Smooth muscle cell (in vitro differentiated cells): ENCODE data around the gene TIMP3. TPM values are rescaled to one million over a fixed set of nuclear protein-coding genes. Genes with fewer than 3 reads are reported as not detected.

ENCODE experiments used
- DNase-seq: peaks from one replicate; lab custom pipeline; 2025; ENCODE audit not compliant: unreplicated experiment; lab: John Stamatoyannopoulos, UW
- H2AFZ ChIP-seq: fragments of 200-600 bp; sonication (generic); 2 replicates; pipeline ENCODE4 v1.6.0; 2016; ENCODE audit warnings: antibody characterized with exemption, low read depth, mild to moderate bottlenecking
- H3F3A ChIP-seq: fragments of 200-600 bp; sonication (generic); 2 replicates; pipeline ENCODE4 v1.6.0; 2017; ENCODE audit warnings: antibody characterized with exemption, low read depth
- H3K27ac ChIP-seq: fragments of 200-600 bp; sonication (generic); 2 replicates; pipeline ENCODE4 v1.5.1; 2016; ENCODE audit warnings: low read depth, mild to moderate bottlenecking
- H3K27me3 ChIP-seq: fragments of 200-600 bp; sonication (generic); 2 replicates; pipeline ENCODE4 v1.6.1; 2016; ENCODE audit warnings: low read depth, mild to moderate bottlenecking
- H3K36me3 ChIP-seq: fragments of 200-600 bp; sonication (generic); 2 replicates; pipeline ENCODE4 v1.5.1; 2016; ENCODE audit warnings: low read depth
- H3K4me1 ChIP-seq: fragments of 200-600 bp; sonication (generic); 2 replicates; pipeline ENCODE4 v1.5.1; 2016; ENCODE audit warnings: low read depth
- H3K4me2 ChIP-seq: fragments of 200-600 bp; sonication (generic); 2 replicates; pipeline ENCODE4 v1.6.0; 2016; ENCODE audit warnings: mild to moderate bottlenecking
- H3K4me3 ChIP-seq: fragments of 200-600 bp; sonication (generic); 2 replicates; pipeline ENCODE4 v1.5.1; 2016; ENCODE audit warnings: mild to moderate bottlenecking
- H3K79me2 ChIP-seq: fragments of 200-600 bp; sonication (generic); 2 replicates; pipeline ENCODE4 v1.6.0; 2016; ENCODE audit warnings: low read depth, mild to moderate bottlenecking
- H3K9ac ChIP-seq: fragments of 200-600 bp; sonication (generic); 2 replicates; pipeline ENCODE4 v1.6.0; 2016; ENCODE audit warnings: low read depth
- H3K9me3 ChIP-seq: fragments of 200-600 bp; sonication (generic); replicated peaks from 2 replicates; pipeline ENCODE4 v1.5.1; 2016; ENCODE audit warnings: low read depth
- H4K20me1 ChIP-seq: fragments of 200-600 bp; sonication (generic); 2 replicates; pipeline ENCODE4 v1.6.0; 2016; ENCODE audit warnings: low read depth
- CTCF ChIP-seq: fragments of 200-600 bp; sonication (generic); IDR thresholded peaks from 2 replicates; pipeline ENCODE4 v1.5.1; 2017; ENCODE audit warnings: borderline replicate concordance, mild to moderate bottlenecking, antibody characterized with exemption; ENCODE audit not compliant: insufficient read depth, poor library complexity, severe bottlenecking
- WGBS: methylation state at CpG from one replicate; pipeline ENCODE4 v1.1.7; 2016; ENCODE audit warnings: low lambda C conversion rate; 5-methylcytosine and 5-hydroxymethylcytosine counted together
- polyA plus RNA-seq: library from polyadenylated mRNA; unstranded; fragments of >200 nt; fragmentation: Nextera tagmentation; extraction: Ambion mirVana; gene quantifications from 2 replicates; pipeline ENCODE4 v1.2.1, GENCODE V29; 2016
- total RNA-seq: library from RNA; depleted of rRNA; stranded (reverse); fragments of >200 nt; gene quantifications from 2 replicates; pipeline ENCODE4 v1.2.3, GENCODE V29; 2014

The TIMP3 gene
- total and polyA plus RNA-seq, 2 experiments from 2014 or later = 3,210 to 3,942 TPM

- H3K4me2 ChIP-seq = peak overlapping the region; percentile 41
- no peak for DNase-seq
- H3K27me3 ChIP-seq = no peaks in the 10 kb centered on the region
- TF ChIP-seq CTCF = peak; percentile 49
- H3K79me2 ChIP-seq = peaks cover 100% of the 10 kb centered on the region
- 73% methylated on average over 7 of the region's 7 CpGs for WGBS
- peaks cover 8% of the 10 kb centered on the region for H3K4me1 ChIP-seq
- no peaks in the 10 kb centered on the region for H3K9me3 ChIP-seq
- H3K27ac ChIP-seq = peak overlapping the region; percentile 84
- H3F3A ChIP-seq = peaks cover 97% of the 10 kb centered on the region
- no peak overlapping the region for H3K9ac ChIP-seq
- peaks cover 9% of the 10 kb centered on the region for H3K36me3 ChIP-seq
- H2AFZ ChIP-seq = no peak overlapping the region
- H3K4me3 ChIP-seq = no peak overlapping the region
- peaks cover 100% of the 10 kb centered on the region for H4K20me1 ChIP-seq
These were observed 35.0 kb downstream of the TIMP3 start for GRCh38 chr22:32836280-32837123.

GRCh38 chr22:32837142-32837541 is 35.6 kb downstream of the TIMP3 start:
- Histone ChIP-seq H4K20me1 (peaks cover 100% of the 10 kb centered on the region), H3K9me3 (no peaks in the 10 kb centered on the region), H3K27ac (peak overlapping the region; percentile 84), H3K4me3 (no peak overlapping the region), H3K4me1 (peaks cover 8% of the 10 kb centered on the region), H3K79me2 (peaks cover 99% of the 10 kb centered on the region), H3K4me2 (no peak overlapping the region), H3F3A (peaks cover 95% of the 10 kb centered on the region), H3K9ac (no peak overlapping the region), H3K36me3 (peaks cover 9% of the 10 kb centered on the region), H3K27me3 (no peaks in the 10 kb centered on the region), H2AFZ (no peak overlapping the region)
- WGBS = 85% methylated on average over 9 of the region's 9 CpGs
- TF ChIP-seq CTCF = no peak
- no peak for DNase-seq

- no peak overlapping the region for H2AFZ ChIP-seq
- no peak for DNase-seq
- peaks cover 100% of the 10 kb centered on the region for H4K20me1 ChIP-seq
- H3K9me3 ChIP-seq = no peaks in the 10 kb centered on the region
- no peak for TF ChIP-seq CTCF
- peak overlapping the region; percentile 2 for H3K4me2 ChIP-seq
- 87% methylated on average over 4 of the region's 4 CpGs for WGBS
- peaks cover 99% of the 10 kb centered on the region for H3K79me2 ChIP-seq
- peaks cover 8% of the 10 kb centered on the region for H3K4me1 ChIP-seq
- H3F3A ChIP-seq = peaks cover 95% of the 10 kb centered on the region
- no peak overlapping the region for H3K4me3 ChIP-seq
- no peaks in the 10 kb centered on the region for H3K27me3 ChIP-seq
- H3K36me3 ChIP-seq = peaks cover 7% of the 10 kb centered on the region
- H3K27ac ChIP-seq = peak overlapping the region; percentile 84
- H3K9ac ChIP-seq = no peak overlapping the region
These were observed 36.3 kb downstream of the TIMP3 start for GRCh38 chr22:32837803-32838202.
